ENCODE data around the gene COX14. TPM values are rescaled to one million over a fixed set of nuclear protein-coding genes. Genes with fewer than 3 reads are reported as not detected.

The COX14 gene
- polyA plus RNA-seq, 3 donors = 63.8 to 257 (median 231) TPM

DNA sequence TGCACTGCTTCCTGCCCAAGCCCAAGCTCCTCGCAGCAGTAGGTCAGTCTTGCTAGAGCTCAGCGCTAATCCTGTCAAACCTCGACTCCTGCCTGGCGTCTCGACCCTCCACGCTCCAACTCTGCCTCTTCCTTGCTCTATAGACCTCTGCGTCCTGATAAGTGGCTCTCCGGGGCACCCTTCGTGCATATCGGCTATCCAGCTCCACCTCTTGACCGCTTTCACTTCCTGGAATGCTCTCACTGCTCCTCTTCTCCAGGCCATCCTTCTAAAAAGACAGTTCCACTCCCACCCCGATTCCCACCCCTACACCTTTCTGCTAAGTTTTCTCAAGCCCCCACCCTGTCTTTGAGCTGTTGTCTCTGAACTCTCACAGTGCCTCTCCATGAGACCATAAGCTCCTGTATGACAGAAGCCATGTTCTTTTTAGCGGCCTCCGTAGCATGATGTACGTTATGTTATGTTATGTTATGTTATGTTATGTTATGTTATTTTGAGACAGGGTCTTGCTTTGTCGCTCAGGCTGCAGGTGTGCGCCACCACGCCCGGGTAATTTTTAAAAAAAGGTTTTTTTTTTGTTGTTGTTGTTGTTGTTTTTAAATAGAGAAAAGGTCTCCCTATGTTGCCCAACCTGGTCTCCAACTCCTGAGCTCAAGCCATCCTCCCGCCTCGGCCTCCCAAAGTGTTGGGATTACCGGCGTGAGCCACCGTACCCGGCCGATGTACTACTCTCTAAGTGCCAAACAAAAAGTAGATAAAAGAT, 601 bp downstream of the COX14 start:
- peaks cover 20 to 34% of the 10 kb centered on the region in 2 donors for H3K36me3 Mint-ChIP-seq
- Histone ChIP-seq H3K9ac (ENCODE audit: insufficient read depth, low read length, poor library complexity, severe bottlenecking) (peak overlapping the region; percentile 96), H3K9me3 (replicated peaks in 1 of 2; ENCODE audit: control insufficient read depth in 1 of 2, insufficient read depth in 1 of 2, low read length in 2 of 2) (no peaks in the 10 kb centered on the region), H3K27ac (ENCODE audit: low read depth in 1 of 2, low read length in 2 of 2) (peak overlapping the region; percentile 98), H3K79me2 (ENCODE audit: insufficient read depth, low read length) (peaks cover 51% of the 10 kb centered on the region), H3K27me3 (ENCODE audit: control insufficient read depth in 2 of 2, insufficient read depth in 2 of 2, low read length in 2 of 2) (no peaks in the 10 kb centered on the region), H3K36me3 (replicated peaks in 1 of 2; ENCODE audit: control insufficient read depth in 1 of 2, insufficient read depth in 2 of 2, low read length in 2 of 2) (peaks cover 14% of the 10 kb centered on the region in 2 donors), H4K20me1 (ENCODE audit: insufficient read depth, low read length) (peaks cover 35% of the 10 kb centered on the region), H3K4me3 (replicated peaks in 1 of 3; ENCODE audit: low read depth in 2 of 3, low read length in 3 of 3) (peak overlapping the region; percentile 67 to 87 (median 82)), H2AFZ (ENCODE audit: insufficient read depth, low read depth, low read length, poor library complexity, severe bottlenecking) (peak overlapping the region; percentile 81), H3K4me1 (ENCODE audit: control insufficient read depth in 1 of 2, insufficient read depth in 2 of 2, low read length in 2 of 2) (peaks cover 16 to 23% of the 10 kb centered on the region in 2 donors), H3K4me2 (replicated peaks; ENCODE audit: extremely low read depth, low read length, poor library complexity, severe bottlenecking) (peak overlapping the region; percentile 77)
- H3K4me1 Mint-ChIP-seq = peaks cover 26% of the 10 kb centered on the region
- intact Hi-C loops (cut with micrococcal nuclease) = loop anchor here (2.0 to 5.0 kb wide), 2 partner anchors 55 to 62 kb away; partner anchors contain the start of gene CERS5 (in 1 of the 2)
- TF ChIP-seq, protein P1, sequence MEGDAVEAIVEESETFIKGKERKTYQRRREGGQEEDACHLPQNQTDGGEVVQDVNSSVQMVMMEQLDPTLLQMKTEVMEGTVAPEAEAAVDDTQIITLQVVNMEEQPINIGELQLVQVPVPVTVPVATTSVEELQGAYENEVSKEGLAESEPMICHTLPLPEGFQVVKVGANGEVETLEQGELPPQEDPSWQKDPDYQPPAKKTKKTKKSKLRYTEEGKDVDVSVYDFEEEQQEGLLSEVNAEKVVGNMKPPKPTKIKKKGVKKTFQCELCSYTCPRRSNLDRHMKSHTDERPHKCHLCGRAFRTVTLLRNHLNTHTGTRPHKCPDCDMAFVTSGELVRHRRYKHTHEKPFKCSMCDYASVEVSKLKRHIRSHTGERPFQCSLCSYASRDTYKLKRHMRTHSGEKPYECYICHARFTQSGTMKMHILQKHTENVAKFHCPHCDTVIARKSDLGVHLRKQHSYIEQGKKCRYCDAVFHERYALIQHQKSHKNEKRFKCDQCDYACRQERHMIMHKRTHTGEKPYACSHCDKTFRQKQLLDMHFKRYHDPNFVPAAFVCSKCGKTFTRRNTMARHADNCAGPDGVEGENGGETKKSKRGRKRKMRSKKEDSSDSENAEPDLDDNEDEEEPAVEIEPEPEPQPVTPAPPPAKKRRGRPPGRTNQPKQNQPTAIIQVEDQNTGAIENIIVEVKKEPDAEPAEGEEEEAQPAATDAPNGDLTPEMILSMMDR (IDR thresholded peaks at IDR 0.05) = no peak
- 5% methylated on average over 17 of the region's 26 CpGs for WGBS (ENCODE audit: insufficient coverage)
- H3K27me3 Mint-ChIP-seq (ENCODE audit: low read depth in 3 of 3) = peaks cover 0 to 6% (median 0%) of the 10 kb centered on the region in 3 donors
- H3K27ac Mint-ChIP-seq = peak overlapping the region; percentile 98 to 100 (median 99)
- H3K9me3 Mint-ChIP-seq = no peaks in the 10 kb centered on the region
- DNase-seq = peak in 2 of 3 donors; percentile 32 to 51
- H3K4me3 Mint-ChIP-seq = peak overlapping the region; percentile 98 to 99

DNA sequence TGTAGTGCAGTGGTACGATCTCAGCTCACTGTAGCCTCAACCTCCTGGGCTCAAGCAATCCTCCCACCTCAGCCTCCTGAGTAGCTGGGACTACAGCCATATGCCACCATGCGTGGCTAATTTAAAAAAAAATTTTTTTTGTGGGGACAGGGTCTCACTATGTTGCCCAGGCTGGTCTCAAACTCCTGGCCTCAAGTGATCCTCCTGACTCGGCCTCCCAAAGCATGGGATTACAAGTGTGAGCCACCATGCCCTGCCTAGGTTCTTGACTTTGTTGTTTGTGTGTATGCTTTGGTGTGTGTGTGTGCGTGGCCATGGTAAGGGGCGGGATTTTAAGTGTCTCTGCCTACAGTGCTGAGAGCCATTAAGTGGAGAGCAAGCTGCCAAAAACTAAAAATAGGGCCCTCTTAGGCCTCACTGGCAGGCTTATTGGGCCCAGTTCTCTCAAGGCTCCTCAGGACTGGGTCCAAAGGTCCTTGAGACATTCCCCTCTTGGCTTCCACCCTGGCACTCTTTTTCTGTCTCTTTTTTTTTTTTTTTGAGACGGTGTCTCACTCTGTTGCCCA, 5.1 kb downstream of the COX14 start:
- Mint-ChIP-seq H3K36me3 (peaks cover 49 to 69% of the 10 kb centered on the region in 2 donors), H3K9me3 (no peaks in the 10 kb centered on the region), H3K4me3 (no peak overlapping the region), H3K27me3 (ENCODE audit: low read depth in 3 of 3) (no peaks in the 10 kb centered on the region), H3K4me1 (peaks cover 14% of the 10 kb centered on the region), H3K27ac (peak overlapping the region in 2 of 7 donors; percentile 56 to 65)
- no peak for DNase-seq
- Histone ChIP-seq H3K9ac (ENCODE audit: insufficient read depth, low read length, poor library complexity, severe bottlenecking) (no peak overlapping the region), H3K9me3 (replicated peaks in 1 of 2; ENCODE audit: control insufficient read depth in 1 of 2, insufficient read depth in 1 of 2, low read length in 2 of 2) (no peaks in the 10 kb centered on the region), H3K27ac (ENCODE audit: low read depth in 1 of 2, low read length in 2 of 2) (no peak overlapping the region), H2AFZ (ENCODE audit: insufficient read depth, low read depth, low read length, poor library complexity, severe bottlenecking) (no peak overlapping the region), H3K36me3 (replicated peaks in 1 of 2; ENCODE audit: control insufficient read depth in 1 of 2, insufficient read depth in 2 of 2, low read length in 2 of 2) (peaks cover 48 to 50% of the 10 kb centered on the region in 2 donors), H3K79me2 (ENCODE audit: insufficient read depth, low read length) (peaks cover 85% of the 10 kb centered on the region), H3K4me1 (ENCODE audit: control insufficient read depth in 1 of 2, insufficient read depth in 2 of 2, low read length in 2 of 2) (peaks cover 9 to 10% of the 10 kb centered on the region in 2 donors), H4K20me1 (ENCODE audit: insufficient read depth, low read length) (peaks cover 80% of the 10 kb centered on the region), H3K27me3 (ENCODE audit: control insufficient read depth in 2 of 2, insufficient read depth in 2 of 2, low read length in 2 of 2) (no peaks in the 10 kb centered on the region), H3K4me3 (replicated peaks in 1 of 3; ENCODE audit: low read depth in 2 of 3, low read length in 3 of 3) (no peak overlapping the region), H3K4me2 (replicated peaks; ENCODE audit: extremely low read depth, low read length, poor library complexity, severe bottlenecking) (no peak overlapping the region)
- intact Hi-C loops (cut with micrococcal nuclease) = no loop called here
- TF ChIP-seq, protein P1 (IDR thresholded peaks at IDR 0.05) = no peak
- WGBS (ENCODE audit: insufficient coverage) = 100% methylated on average over 4 of the region's 6 CpGs
